NCI-H1436 treated with DMSO at 0.1 percent for 48 hours (cell line): ENCODE data around the gene THSD4.
"Not testable (repeated sequence)": the region's sequence is repeated elsewhere in the genome, so short reads cannot be mapped to it uniquely, and the experiment has no call there.

Experiments used
- DNase-seq: peaks from one replicate; lab custom pipeline; 2025; lab: John Stamatoyannopoulos, UW

The THSD4 gene

DNA sequence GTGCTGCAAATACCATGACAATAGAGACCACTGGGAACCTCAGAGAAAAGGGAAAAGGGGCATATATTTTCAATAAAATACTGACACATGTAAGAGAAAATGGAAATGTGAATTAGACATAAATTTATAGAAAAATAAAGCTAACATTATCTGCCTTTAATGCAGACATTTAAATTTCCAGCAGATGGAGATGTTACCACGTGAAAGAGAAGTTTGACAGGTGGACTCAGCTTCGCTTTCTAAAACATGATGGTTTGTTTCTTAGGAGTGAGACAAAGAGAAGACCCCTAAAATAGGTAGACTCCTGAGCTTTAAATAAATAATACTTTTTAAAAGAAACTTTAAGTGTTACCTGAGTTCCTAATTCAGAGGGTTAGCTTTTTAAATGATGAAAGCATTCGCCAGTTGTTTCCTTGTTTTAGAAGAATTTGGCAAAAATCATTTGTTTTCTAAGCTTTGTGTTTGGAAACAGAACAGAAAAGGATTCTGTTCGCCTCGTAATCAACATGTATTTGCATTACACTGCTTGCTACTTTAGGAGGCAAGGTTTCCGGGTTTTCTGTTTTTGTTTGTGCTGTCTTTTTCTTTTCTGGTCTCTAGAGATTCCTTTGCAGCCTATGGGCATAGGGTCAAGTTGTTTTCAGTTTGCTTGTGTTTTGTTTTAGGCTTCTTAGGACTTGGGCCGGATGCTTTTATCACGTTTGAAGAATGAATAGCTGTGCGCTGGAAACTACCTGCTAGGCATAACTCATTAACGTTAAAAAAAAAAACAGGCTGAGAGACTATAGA, 271.4 kb downstream of the THSD4 start:
- DNase-seq, result no peak

DNA sequence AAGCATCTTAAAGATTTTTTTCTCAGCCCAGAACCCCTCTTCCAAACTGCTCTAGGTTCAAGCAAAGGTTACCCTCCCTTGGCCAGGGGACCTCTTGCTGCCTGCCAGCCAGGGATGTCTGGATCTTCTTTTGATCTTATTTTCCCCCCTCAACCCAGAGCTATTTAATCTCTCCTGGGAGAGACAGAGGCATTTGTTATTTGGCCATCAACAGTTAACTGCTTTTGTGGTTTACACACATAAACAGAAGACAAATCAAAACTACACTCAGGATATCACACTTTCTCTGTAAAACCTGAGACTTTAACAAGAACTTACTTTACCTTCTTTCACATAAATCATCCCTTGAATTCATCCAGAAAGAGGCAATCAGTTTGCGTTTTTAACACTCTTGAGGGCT, 272.5 kb downstream of the THSD4 start:
- DNase-seq, result no peak

DNA sequence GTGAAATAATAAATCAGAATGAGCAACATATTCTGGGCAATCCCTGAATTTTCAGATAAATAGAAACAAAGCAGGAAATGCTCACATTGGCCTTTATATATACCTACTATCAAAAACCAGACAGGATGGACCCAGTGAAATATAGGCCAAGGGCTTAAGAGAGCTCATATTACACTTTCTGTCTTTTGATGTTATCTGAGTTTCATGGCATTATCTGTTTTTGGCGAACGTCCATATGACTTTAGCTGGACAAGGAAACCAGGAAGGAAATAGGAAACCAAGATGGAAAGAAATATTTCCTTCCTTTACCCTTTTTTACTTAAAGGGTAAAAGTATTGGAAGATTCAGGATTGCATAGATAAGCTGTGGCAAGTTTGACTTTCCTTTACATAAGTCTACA, 274.8 kb downstream of the THSD4 start:
- no peak for DNase-seq

DNA sequence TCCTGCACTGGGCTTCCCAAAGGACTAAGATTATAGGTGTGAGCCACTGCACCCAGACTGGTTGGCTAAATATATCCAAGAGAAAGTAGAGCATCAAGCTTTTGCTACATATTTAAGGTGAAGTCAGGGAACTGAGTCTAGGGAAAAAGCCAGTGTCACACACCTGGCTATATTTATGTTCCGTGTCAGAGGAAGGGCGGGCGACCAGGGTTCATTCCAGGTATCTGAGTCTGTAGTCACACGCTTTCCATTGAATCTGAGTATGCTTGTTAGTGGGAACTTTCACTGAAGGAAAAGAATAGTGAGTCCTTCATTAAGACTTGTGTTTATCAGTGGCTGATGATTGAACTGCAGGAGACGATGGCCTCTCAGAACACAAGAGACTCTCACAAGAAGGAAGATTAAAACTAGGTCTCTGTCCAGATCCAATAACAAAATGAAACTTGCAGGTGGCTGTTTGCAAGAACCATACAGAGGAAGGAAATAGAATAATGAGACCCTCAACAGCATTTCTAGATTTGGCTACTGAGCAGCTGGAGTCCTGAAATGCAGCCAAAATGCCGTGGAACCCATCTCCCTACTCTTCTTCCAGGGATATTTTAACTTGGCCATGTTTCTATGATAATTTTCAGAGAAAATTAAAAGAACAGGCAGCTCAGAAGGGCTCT, 276.3 kb downstream of the THSD4 start:
- DNase-seq, result no peak

DNA sequence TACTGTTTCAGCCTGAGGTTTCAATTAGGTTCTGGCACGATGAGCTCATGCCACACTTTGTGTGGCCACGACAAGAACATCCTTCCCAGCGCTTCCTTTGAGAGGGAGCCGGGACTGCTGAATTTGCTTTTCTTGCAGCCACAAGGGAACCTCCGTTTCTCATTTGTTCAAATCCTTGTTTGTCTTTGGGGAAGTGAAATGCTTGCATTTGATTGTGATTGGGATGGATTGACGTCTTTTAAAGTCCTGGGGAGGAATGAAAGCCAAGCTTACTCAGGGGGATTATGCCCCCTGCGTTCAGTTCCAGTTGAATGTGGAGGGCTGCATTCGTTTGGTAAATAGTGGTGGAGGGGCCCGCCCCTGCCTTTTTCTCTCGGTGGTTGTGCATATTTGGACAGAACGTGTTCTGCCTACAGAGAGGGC, 277.6 kb downstream of the THSD4 start:
- DNase-seq, result no peak

DNA sequence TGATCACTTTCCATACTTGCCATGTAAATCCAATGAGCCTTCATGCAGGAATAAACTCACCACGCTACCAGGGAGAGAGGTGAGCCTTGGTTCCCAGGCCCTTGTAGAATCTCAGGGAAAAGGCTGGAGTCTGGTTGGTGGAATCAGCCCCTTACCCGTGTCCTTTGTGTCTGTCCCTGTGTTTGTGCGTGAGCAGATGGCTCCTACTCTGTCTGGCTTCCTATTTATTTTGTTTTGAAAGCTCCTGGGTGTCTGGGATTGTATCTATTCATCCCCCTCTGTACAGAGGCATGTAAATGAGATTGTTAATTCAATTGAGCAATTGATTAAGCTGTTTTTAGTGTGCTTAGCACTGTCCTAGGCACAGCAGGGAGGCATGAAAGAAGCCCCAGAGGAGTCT, 278.1 kb downstream of the THSD4 start:
- DNase-seq, result no peak

DNA sequence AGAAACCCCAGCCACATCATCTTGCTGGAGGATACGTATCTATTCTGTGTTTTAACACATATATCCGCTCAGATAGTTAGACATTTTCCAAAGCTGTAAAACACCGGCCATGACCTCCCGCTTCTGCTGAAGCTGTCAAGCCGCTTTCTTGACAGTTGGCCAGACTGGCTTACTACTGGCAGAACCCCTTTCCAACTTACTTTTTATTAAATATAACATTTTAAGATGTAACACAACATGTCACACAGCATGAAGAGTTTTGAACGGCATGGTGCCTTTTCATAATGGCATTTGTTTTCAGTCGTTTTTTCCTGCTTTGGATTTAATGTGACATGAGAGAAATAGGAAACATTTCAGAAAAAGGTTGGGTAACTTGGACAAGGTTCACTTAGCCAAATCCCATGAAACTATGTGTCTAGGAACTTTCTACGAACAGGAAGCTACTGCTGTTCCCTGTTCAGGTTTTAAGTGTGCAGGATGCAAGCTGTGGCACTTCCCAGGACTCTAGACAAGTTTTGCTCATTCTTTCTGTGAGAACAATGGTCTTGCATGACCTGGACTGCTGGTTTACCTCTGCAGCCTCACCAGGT, 281.4 kb downstream of the THSD4 start:
- no peak for DNase-seq

DNA sequence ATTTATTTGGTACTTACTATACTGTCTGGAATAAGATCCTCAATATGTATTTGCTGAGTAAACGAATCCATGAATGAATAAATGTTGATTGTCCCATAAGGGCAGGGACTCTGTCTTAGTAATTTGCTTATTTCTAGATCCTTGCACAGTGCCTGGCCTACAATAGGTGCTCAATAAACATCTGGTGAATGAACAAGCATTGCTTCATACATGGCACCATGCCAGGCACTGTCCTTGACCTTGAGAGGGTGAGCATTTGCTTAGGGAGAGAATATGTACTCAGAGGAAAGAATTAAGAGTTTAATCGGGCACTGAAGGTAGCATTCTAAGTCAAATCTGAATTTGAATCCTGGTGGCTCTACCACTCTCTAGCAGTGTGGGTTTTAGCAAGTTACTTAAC, 282.1 kb downstream of the THSD4 start:
- DNase-seq, result no peak

DNA sequence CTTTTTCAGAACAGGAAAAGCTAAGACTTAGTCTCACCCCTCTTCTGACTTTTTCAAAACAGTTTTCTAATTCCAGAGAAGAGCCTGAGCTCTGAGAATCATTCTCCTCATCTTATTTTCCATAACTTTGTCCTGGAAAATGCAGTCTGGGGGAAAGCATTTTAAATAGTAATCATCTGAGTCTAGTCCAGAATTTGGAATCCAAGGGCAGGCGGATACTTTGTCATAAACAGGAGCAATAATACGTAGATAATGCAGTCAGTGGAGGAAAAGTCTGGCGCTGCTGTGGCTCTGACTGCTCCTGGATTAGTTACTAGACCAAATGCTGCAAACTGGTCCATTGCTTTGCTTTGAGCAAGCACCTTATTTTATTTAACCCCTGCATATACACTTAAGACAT, 285.0 kb downstream of the THSD4 start:
- no peak for DNase-seq

DNA sequence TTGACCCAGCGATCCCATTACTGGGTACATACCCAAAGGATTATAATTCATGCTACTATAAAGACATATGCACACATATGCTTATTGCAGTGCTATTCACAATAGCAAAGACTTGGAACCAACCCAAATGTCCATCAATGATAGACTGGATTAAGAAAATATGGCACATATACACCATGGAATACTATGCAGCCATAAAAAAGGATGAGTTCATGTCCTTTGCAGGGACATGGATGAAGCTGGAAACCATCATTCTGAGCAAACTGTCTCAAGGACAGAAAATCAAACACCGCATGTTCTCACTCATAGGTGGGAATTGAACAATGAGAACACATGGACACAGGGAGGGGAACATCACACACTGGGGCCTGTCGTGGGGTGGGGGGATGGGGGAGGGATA, 286.5 kb downstream of the THSD4 start:
- not testable (repeated sequence) for DNase-seq

DNA sequence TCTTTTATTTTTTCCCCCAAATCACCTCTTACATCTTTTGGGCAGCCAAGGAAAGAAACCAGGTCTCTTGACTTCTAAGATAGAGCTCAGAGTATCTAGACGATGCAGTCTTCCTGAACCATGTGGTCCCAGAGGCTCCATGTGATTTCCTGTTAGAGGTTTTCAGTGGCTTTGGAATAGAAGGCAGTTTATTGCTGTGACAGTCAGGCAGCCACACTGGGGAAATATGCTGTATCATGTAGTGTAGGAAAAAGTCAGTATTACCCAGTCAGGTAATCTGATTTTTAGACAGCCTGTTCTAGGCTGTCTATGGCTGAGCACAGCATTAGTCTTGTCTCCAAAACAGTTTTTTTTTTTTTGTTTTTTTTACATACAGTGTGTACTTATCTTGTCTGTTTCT, 294.3 kb downstream of the THSD4 start:
- DNase-seq, result no peak

DNA sequence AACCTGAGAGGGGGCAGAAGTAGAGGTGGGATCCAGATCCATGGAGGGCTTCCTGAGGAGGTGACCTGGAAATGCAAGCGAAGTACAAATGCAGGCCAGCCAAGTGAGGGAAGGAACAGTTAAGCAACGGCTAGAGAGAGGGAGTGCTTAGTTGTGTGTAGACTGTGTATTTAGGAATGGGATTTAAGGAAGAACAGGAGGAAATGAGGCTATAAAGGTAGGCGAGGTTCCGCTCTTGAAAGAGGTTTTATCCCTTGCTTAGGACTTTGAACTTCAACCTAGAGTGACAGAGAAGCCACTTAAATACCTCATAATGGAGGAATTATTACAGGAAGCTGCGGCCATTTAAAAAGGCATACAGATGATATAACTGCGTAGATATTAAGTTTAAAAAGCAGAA, 295.1 kb downstream of the THSD4 start:
- no peak for DNase-seq

DNA sequence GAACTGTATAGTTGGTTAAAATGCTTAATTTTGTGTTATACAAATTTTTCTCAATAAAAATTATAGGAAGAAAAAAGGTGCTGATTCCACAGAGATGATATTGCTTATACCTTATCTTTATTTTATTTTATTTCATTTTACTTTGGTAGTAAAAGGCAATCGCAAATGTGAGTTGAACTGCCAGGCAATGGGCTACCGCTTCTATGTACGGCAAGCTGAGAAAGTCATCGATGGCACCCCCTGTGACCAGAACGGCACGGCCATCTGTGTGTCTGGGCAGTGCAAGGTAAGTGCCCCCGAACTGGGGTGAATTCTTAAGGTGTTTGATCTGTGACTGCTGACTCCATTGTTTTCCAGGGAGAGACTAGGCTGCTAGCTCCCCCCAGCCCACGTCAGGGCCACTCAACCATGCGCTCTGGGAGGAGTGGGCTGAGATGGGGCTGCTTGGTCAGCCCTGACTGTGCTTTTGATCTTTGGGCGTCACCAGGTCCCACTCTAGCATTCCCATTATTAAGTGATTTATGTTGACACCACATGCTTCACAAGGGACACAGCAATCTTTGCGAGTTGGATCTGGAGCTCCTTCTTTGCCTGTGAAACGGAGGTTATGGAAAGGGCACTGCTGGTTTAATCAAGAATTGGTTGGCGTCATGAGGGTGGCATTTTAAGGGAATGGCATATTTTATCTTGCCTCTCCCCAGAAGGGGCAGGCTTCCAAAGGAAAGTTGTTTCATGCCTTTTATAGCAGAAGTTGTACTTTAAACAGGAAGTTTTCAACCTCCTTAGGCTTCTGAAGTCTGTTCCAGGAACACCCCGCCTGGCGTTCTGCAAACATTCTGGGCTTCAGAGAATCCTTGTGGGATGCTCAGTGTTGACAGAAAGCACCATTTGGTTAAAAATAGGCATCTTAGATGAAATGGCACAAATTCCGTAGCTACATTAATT, 296.5 kb downstream of the THSD4 start:
- DNase-seq, result no peak

DNA sequence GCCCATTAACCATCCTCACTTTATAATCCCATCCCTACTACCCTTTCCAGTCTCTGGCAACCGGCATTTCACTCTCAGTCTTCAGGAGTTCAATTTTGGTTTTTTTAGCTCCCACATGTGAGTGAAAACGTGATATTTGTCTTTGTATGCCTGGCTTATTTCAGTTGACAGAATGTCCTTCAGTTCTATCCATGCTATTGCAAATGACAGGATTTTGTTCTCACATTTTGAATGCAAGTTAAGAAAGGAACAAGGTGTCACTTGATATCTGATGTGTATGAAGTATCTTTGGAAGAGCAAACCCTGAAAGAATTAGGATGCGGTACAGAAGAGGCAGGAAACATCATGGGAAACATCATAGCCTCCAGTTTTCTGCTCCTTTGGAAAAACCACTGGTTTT, 298.1 kb downstream of the THSD4 start:
- no peak for DNase-seq

DNA sequence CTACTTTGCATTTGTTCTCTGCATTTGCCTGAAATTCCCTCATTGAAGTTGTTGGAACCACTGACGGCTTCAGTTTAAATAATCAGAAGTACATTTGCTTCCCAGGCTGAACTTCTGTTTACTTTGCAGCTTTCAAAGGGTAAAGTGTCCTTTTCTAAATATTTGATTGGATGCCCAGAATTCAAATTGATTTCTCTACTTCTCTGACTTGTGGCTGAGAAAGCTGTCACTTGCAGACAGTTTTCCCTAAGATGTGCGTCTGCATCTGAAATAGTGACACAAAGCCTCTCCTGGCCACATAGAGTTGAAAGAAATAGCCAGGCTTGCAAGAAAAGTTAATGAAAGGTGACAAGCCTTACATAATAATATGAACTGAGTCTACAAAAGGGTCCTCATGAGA, 299.6 kb downstream of the THSD4 start:
- DNase-seq, result no peak

DNA sequence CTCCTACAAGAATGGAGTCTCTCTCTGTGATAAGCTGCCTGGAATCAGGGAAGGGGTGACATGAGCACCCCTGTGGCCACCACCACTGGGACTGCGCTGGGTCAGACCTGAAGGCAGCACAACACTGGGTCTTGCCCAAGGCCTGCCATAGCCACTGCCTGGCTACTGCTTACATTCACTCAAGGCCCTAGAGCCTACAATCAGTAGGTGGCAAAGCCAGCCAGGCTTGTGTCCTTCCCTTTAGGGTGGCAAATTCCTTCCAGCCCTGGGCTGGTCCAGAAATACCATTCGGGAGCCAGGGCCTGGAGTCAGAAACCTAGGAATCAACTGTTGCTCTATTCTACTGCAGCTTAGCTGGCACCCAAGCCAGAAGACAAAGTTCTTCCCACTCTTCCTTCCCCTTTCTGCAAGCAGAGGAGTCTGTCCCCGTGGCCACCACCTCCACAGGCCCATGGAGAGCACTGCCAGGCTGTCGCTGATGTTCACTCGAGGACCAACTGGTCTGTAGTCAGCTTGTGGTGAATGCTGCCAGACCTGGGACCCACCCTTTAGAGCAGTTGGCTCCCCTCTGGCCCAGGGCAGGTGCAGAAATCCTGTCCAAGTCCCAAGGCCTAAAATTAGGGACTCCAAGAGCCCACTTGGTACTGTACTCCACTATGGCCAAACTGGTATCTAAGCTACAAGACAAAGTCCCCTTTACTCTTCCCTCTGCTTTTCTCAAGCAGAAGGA, 307.4 kb downstream of the THSD4 start:
- DNase-seq, result no peak

DNA sequence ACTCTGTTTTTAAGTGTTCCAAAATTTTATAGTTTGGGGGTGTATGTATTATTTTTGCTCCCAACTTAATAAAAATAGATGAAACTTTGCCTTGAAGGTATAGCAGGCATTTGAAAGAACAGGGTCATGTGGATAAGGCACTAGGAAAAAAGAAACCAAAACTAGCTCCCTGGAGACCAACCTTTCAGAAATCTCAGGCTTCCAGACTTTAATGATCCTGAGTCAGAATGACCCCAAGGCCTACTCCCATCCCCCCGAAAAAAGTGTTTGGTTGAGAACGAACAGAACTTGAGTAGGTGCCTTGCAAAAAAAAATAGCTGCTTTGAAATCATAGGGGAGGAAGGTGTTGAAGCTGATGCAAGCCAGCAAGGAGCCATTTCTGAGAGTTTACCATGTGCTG, 309.5 kb downstream of the THSD4 start:
- DNase-seq, result no peak

DNA sequence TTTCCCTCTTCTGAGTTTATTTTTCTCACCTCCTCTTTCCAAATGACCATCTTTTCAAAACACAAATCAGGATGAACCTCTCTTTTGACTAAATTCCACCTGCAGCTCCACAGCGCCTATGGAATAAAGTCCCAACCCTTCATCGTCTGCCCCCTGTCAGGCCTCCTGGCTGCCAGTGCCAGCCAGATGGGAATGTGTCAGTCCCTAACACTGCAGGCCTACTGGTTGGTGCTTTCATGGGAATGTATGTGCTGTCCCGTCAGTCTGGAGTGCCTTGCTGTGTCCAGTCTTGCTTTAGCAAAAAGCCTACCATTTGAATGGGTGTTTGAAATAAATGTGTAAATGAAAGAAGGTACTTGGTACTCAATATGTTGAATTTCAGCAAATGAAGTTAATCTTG, 310.1 kb downstream of the THSD4 start:
- no peak for DNase-seq

DNA sequence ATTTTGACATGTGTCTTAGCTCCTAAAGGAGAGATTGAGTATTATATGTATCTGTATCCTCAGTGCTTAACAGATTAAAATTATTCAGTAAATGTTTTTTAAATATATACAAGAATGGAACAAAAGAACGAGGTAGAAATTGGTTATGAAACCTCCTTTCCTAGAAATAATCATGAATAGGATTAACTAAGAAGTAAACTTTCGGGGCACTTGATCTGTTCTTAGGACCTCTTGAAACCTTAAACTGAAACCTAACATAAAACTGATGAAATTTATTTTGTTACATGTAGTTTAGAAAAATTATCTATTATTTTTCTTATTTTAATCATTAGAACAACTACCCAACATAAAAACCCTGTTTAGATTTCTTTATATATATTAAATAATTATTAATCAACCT, 311.5 kb downstream of the THSD4 start:
- no peak for DNase-seq

DNA sequence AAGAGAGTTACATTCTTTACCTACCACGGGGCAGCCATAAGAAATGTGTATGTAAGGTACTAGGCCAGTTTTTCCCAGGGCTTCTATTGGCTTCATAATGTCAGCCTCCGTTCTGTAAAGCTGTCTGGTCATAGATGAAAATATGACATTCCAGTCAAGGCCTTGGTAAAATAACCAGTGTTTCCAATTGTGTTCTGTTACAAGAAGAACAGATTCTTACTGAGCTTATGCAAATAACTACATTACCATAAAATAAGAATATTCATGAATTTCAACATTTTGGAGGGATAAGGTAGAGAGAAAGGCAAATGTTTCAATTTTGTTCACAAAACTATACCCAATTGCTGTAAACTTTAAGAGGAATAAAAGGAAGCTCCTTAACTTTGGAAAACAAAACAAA, 315.5 kb downstream of the THSD4 start:
- no peak for DNase-seq
